ENCODE data around the gene CYFIP1.

GRCh38 chr15:22980189-22981050, at the start of gene CYFIP1:
- TF ChIP-seq CTCF (IDR thresholded peaks at IDR 0.05) (no peak), JUNB (IDR thresholded peaks at IDR 0.05) (no peak), TP53 (CRISPR knock-in tag; IDR thresholded peaks at IDR 0.05) (no peak), CHD2 (IDR thresholded peaks at IDR 0.05; ENCODE audit: low read length, partially characterized antibody) (no peak), PHF8 (IDR thresholded peaks at IDR 0.05; ENCODE audit: borderline replicate concordance, low read depth) (peak; percentile 54; the same call in 1 of the 2 replicates), FOSL2 (IDR thresholded peaks at IDR 0.05) (peak; percentile 69), FOSL2 (CRISPR knock-in tag; IDR thresholded peaks at IDR 0.05) (peak; percentile 92), REST (IDR thresholded peaks at IDR 0.05) (no peak), USF2 (IDR thresholded peaks at IDR 0.05) (no peak), POLR2A (IDR thresholded peaks at IDR 0.05; ENCODE audit: low read length) (peak; percentile 74), MAZ (IDR thresholded peaks at IDR 0.05; ENCODE audit: borderline replicate concordance, low read depth, low read length) (no peak), CBX2 (IDR thresholded peaks at IDR 0.05; ENCODE audit: borderline replicate concordance, low read depth) (no peak)
